Fibroblast of lung (primary cell): ENCODE data around the gene IL12B. TPM values are rescaled to one million over a fixed set of nuclear protein-coding genes. Genes with fewer than 3 reads are reported as not detected.
"Not testable (repeated sequence)": the region's sequence is repeated elsewhere in the genome, so short reads cannot be mapped to it uniquely, and the experiment has no call there.

Experiments
- DNase-seq, 2 donors: peaks; one replicate each; pipeline versions ENCODE4 v3.0.0 to v3.0.0-alpha.2; 2010; ENCODE audit warnings: low read depth in 2 of 2
- H2AFZ ChIP-seq: 2 replicates; pipeline ENCODE4 v1.5.1; 2012; ENCODE audit warnings: low read length, control low read depth, inconsistent platforms
- H3K27ac ChIP-seq: 2 replicates; pipeline ENCODE4 v1.5.1; 2011; ENCODE audit warnings: low read length, control low read depth; ENCODE audit not compliant: insufficient read depth
- H3K27me3 ChIP-seq: 2 replicates; pipeline ENCODE4 v1.5.1; 2011; ENCODE audit warnings: mild to moderate bottlenecking, low read length; ENCODE audit not compliant: control insufficient read depth, insufficient read depth
- H3K36me3 ChIP-seq: 2 replicates; pipeline ENCODE4 v1.5.1; 2011; ENCODE audit warnings: low read length; ENCODE audit not compliant: control insufficient read depth, insufficient read depth
- H3K4me1 ChIP-seq: 2 replicates; pipeline ENCODE4 v1.5.1; 2011; ENCODE audit warnings: low read length; ENCODE audit not compliant: control insufficient read depth, insufficient read depth; ENCODE audit errors: extremely low read depth
- H3K4me2 ChIP-seq: 2 replicates; pipeline ENCODE4 v1.5.1; 2011; ENCODE audit warnings: low read length, control low read depth; ENCODE audit not compliant: insufficient read depth; ENCODE audit errors: extremely low read depth
- H3K4me3 ChIP-seq, 4 experiments: fragments of 200-600 bp in 1 of 4; sonication (generic) in 1 of 4; replicated peaks in 1 of 4; 2 replicates each; pipeline ENCODE4 v1.5.1; 2011 to 2016; ENCODE audit warnings: low read length in 4 of 4, low read depth in 3 of 4, mild to moderate bottlenecking in 3 of 4, control low read depth in 2 of 4, inconsistent platforms in 1 of 4, mixed read lengths in 1 of 4; ENCODE audit not compliant: insufficient read depth in 1 of 4; ENCODE audit errors: control extremely low read depth in 1 of 4
- H3K79me2 ChIP-seq: 2 replicates; pipeline ENCODE4 v1.5.1; 2012; ENCODE audit warnings: mild to moderate bottlenecking, low read length, inconsistent platforms; ENCODE audit not compliant: control insufficient read depth, insufficient read depth
- H3K9ac ChIP-seq: 2 replicates; pipeline ENCODE4 v1.5.1; 2011; ENCODE audit warnings: mild to moderate bottlenecking, low read length, control low read depth; ENCODE audit not compliant: insufficient read depth
- H3K9me3 ChIP-seq: 2 replicates; pipeline ENCODE4 v1.5.1; 2012; ENCODE audit warnings: low read depth, low read length; ENCODE audit not compliant: control insufficient read depth, insufficient read depth
- H4K20me1 ChIP-seq: 2 replicates; pipeline ENCODE4 v1.5.1; 2011; ENCODE audit warnings: low read length; ENCODE audit not compliant: control insufficient read depth, insufficient read depth; ENCODE audit errors: extremely low read depth
- EZH2 ChIP-seq: IDR thresholded peaks from 2 replicates; pipeline ENCODE4 v1.5.1; 2012; ENCODE audit warnings: low read length, control low read depth, mild to moderate bottlenecking; ENCODE audit errors: missing control alignments
- polyA plus RNA-seq, 2 donors: library from polyadenylated mRNA; depleted of rRNA in 1 of 2; stranded (reverse) in 1 of 2; unstranded in 1 of 2; fragments of >200 nt; gene quantifications; 2 replicates each; pipeline ENCODE4 v1.2.1, GENCODE V29; 2011 to 2012; ENCODE audit warnings: missing spikeins in 1 of 2
- total RNA-seq: library from RNA; depleted of rRNA; stranded (reverse); fragments of >200 nt; gene quantifications from 2 replicates; pipeline ENCODE4 v1.2.1, GENCODE V29; 2014
- TF ChIP-seq, protein P1 (sequence below), 2 donors: IDR thresholded peaks in 1 of 2; conservative IDR thresholded peaks in 1 of 2; 1 replicate in 1 of 2; 2 replicates in 1 of 2; pipeline ENCODE4 v1.5.1; 2011 to 2012; ENCODE audit warnings: low read length in 2 of 2, control low read depth in 1 of 2, inconsistent platforms in 1 of 2, low read depth in 1 of 2, mild to moderate bottlenecking in 1 of 2

Gene IL12B
- total and polyA plus RNA-seq, 2 donors (not counting 1 experiment from before 2014, with no cell fraction given) = not detected

DNA sequence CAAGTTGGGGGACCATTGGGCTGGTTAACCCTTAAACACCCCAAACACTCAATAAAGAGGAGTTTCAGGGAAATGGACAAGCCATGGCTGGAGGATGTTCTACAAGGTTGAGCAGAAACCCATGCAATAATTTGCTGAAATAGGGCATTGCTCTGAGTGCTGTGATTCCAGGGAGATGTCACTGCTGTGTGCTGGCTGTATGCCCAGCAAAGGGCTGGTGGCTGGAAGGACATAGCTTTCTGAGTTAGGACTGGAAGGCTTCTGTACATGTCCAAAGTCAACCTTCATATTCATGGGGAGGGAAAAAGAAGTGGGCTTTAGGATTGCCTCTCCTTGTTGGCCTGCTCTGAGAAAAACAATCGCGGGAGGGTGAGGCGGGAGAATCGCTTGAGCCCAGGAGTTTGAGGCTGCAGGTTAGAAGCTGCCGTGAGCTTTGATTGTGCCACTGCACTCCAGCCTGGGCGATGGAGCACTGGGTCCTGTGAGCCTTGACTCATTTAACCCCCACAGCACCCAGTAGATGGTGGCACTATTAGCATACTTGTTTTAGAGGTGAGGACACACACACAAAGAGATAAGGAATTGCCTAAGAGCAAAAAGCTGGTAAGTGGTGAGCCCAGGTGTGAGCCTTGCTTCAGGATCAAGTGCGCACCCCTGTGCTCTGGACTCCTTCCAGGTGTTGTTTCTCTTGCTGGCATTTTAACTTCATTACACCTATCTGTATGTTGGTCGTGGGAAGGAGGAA lies 20.4 kb downstream of the IL12B start:
- Histone ChIP-seq H3K27ac (no peak overlapping the region), H3K36me3 (no peaks in the 10 kb centered on the region), H3K4me1 (no peaks in the 10 kb centered on the region), H3K79me2 (no peaks in the 10 kb centered on the region), H3K27me3 (peaks cover 36% of the 10 kb centered on the region), H3K4me2 (no peak overlapping the region), H4K20me1 (no peaks in the 10 kb centered on the region), H2AFZ (no peak overlapping the region), H3K9ac (no peak overlapping the region), H3K9me3 (no peaks in the 10 kb centered on the region), H3K4me3 (no peak overlapping the region)
- no peak for DNase-seq
- TF ChIP-seq, protein P1, sequence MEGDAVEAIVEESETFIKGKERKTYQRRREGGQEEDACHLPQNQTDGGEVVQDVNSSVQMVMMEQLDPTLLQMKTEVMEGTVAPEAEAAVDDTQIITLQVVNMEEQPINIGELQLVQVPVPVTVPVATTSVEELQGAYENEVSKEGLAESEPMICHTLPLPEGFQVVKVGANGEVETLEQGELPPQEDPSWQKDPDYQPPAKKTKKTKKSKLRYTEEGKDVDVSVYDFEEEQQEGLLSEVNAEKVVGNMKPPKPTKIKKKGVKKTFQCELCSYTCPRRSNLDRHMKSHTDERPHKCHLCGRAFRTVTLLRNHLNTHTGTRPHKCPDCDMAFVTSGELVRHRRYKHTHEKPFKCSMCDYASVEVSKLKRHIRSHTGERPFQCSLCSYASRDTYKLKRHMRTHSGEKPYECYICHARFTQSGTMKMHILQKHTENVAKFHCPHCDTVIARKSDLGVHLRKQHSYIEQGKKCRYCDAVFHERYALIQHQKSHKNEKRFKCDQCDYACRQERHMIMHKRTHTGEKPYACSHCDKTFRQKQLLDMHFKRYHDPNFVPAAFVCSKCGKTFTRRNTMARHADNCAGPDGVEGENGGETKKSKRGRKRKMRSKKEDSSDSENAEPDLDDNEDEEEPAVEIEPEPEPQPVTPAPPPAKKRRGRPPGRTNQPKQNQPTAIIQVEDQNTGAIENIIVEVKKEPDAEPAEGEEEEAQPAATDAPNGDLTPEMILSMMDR (conservative IDR thresholded peaks at IDR 0.05 in 1 of 2, IDR thresholded peaks at IDR 0.05 in 1 of 2; ENCODE audit: low read depth in 1 of 2, low read length in 2 of 2) = no peak

DNA sequence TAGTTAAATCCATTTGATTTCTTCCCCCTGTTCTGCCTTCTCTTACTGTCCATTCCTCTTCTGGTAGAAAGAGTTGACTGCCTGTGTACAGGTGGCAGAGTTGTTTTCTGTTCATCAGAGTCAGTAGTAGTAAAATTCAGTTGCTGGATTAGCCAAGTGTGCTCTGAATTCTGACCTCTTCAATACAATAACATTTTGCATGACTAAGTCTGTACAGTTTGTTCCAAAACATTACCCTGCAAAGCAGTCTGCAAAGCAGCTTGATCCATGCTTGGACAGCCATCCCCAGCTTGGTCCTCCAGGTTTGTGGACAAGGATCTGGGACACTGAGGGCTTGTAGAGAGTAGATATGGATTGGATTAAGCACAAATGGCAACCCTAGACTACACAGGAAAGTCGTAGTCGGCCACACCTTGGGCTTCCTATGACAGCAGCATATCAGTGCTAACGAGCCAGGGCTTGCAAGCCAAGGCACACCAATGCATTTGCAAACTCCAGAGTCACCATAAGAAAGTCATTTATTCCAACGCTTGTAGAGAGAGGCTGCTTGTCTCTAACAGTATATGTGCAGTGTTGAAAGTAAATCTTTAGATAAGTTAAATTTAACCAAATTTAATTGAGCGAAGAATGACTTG lies 25.2 kb downstream of the IL12B start:
- Histone ChIP-seq H3K4me3 (no peak overlapping the region), H3K4me2 (no peak overlapping the region), H4K20me1 (no peaks in the 10 kb centered on the region), H3K79me2 (no peaks in the 10 kb centered on the region), H2AFZ (no peak overlapping the region), H3K36me3 (no peaks in the 10 kb centered on the region), H3K4me1 (no peaks in the 10 kb centered on the region), H3K27me3 (peaks cover 22% of the 10 kb centered on the region), H3K9ac (no peak overlapping the region), H3K27ac (no peak overlapping the region), H3K9me3 (no peaks in the 10 kb centered on the region)
- TF ChIP-seq, protein P1 (conservative IDR thresholded peaks at IDR 0.05 in 1 of 2, IDR thresholded peaks at IDR 0.05 in 1 of 2; ENCODE audit: low read depth in 1 of 2, low read length in 2 of 2) = no peak
- no peak for TF ChIP-seq EZH2
- peak; percentile 2 to 49 for DNase-seq

DNA sequence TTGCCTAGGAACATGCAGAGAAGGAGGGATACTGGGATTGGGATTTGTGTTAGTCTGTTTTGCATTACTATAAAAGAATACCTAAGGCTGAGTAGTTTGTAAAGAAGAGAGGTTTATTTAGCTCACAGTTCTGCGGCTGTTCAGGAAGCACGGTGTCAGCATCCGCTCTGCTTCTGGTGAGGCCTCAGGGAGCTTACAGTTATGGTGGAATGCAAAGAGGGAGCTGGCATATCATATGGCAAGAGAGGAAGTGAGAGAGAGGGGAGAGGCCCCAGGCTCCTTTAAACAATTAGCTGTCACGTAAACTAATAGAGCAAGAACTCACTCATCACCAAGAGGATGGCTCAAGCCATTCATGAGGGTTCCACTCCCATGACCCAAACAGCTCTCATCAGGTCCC lies 27.0 kb downstream of the IL12B start:
- Histone ChIP-seq H3K4me2 (no peak overlapping the region), H3K79me2 (no peaks in the 10 kb centered on the region), H3K27me3 (peaks cover 16% of the 10 kb centered on the region), H4K20me1 (no peaks in the 10 kb centered on the region), H3K4me3 (no peak overlapping the region), H3K27ac (no peak overlapping the region), H2AFZ (no peak overlapping the region), H3K9ac (no peak overlapping the region), H3K4me1 (no peaks in the 10 kb centered on the region), H3K9me3 (no peaks in the 10 kb centered on the region), H3K36me3 (no peaks in the 10 kb centered on the region)
- no peak for TF ChIP-seq EZH2
- TF ChIP-seq, protein P1 (conservative IDR thresholded peaks at IDR 0.05 in 1 of 2, IDR thresholded peaks at IDR 0.05 in 1 of 2; ENCODE audit: low read depth in 1 of 2, low read length in 2 of 2) = no peak
- no peak for DNase-seq

DNA sequence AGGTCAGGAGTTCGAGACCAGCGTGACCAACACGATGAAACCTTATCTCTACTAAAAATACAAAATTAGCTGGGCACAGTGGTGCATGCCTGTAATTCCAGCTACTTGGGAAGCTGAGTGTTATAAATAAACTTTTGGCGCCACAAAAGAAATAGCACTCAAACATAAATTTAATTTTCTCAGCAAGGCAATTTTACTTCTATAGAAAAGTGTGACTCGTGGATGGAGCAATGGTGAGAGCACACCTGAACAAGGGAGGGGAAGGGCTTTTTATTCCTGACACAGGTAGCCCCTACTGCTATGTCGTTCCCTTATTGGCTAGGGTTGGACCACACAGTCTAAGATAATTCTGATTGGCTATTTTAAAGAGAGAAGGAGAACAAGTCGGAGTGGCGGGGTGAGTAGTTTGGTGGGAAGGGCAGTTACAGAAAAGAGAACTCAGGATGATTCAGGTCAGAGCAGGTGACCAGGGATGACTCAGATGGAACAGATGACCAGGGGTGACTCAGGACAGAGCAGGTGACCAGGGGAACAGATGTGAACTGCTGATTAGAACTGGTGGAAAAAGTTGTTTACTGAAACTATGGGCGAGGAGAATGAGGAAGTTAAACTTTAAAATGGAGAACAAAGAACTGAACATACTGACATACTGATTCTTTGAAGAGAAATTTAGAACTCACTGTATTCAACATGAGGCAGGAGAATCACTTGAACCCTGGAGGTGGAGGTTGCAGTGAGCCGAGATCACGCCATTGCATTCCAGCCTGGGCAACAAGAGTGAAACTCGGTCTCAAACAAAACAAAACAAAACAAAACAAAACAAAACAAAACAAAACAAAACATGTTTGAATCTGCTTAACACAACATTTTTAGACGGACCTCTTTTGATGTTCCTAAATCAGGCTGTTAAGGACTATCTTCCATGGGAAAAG lies 28.1 kb downstream of the IL12B start:
- H3K4me1 ChIP-seq, H3K27ac ChIP-seq, H3K4me2 ChIP-seq, H3K4me3 ChIP-seq, H4K20me1 ChIP-seq, DNase-seq, H3K9ac ChIP-seq, H3K79me2 ChIP-seq, H2AFZ ChIP-seq, H3K36me3 ChIP-seq, H3K9me3 ChIP-seq, H3K27me3 ChIP-seq: not testable (repeated sequence)
